ENCODE measurements around the gene TCEANC2.
"Not testable (repeated sequence)": the region's sequence is repeated elsewhere in the genome, so short reads cannot be mapped to it uniquely, and the experiment has no call there.

Gene TCEANC2

DNA sequence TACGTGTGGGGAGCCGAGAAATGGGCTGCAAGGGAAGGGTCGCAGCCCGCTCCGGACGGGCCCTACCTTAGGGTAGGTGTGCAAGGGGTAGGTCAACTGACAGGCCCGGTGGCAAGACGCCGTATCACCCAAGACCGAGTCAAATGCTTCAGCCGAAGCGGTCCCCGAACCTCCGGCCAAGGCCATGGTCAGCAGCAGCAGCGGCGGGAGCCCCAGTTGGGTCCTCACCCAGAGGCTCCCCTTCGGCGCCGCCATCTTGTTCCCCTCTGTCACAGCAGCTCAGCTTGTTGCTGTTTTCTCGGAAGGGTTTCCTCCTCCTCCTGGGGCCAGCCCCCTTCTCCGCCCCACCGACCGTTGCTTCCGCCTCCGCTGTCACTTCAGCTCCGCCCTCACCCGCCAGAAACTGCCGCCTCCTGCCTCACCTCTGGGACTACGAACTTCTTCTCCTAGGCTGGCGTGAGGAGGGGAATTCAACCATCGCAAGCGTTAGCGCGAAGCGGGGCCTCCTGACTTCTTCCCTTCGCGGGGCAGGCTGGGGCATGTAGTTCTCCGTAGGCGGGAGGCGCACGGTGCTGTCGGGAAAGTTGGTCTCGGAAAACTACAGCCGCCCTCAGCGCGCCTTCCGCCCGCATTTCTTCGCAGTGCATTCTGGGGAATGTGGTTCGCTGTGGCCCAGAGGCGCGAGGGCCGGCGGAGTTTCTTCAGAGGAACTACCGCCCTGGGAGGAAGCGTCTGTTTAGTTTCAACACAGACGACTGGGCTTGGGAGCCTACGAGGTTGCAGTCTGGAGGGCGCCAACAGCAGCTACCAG is at the start of gene TCEANC2, which contains the start of gene TMEM59:
TSS of gene TCEANC2 (plus strand) at position 675 of the 811 bp plus-strand sequence. CDS start 815 bp downstream, outside the sequence.
TSS of gene TMEM59 (minus strand) at position 271 of the 811 bp plus-strand sequence. CDS start at position 255, 16 bp downstream.
- peaks cover 19% of the 10 kb centered on the region for H3K4me1 ChIP-seq (ENCODE audit: control insufficient read depth, low read length)
- peak within 1 kb of the TSS; percentile 77 for H3K4me2 ChIP-seq (ENCODE audit: low read length)
- H3K9me3 ChIP-seq (ENCODE audit: control insufficient read depth, insufficient read depth, low read length): no peaks in the 10 kb centered on the region
- H3K79me2 ChIP-seq (ENCODE audit: control insufficient read depth, low read length): peaks cover 61% of the 10 kb centered on the region
- H3K27ac ChIP-seq (ENCODE audit: low read depth, low read length): peak within 1 kb of the TSS; percentile 64
- no peaks in the 10 kb centered on the region for H3K9me2 ChIP-seq (replicated peaks; ENCODE audit: control insufficient read depth, low read length)
- H3K27me3 ChIP-seq (ENCODE audit: control insufficient read depth, low read length): no peaks in the 10 kb centered on the region
- peak within 1 kb of the TSS; percentile 99 for H3K4me3 ChIP-seq (ENCODE audit: low read length)
- no peaks in the 10 kb centered on the region for H4K20me1 ChIP-seq (ENCODE audit: control insufficient read depth, insufficient read depth, low read depth, low read length)
- TF ChIP-seq, protein P1, sequence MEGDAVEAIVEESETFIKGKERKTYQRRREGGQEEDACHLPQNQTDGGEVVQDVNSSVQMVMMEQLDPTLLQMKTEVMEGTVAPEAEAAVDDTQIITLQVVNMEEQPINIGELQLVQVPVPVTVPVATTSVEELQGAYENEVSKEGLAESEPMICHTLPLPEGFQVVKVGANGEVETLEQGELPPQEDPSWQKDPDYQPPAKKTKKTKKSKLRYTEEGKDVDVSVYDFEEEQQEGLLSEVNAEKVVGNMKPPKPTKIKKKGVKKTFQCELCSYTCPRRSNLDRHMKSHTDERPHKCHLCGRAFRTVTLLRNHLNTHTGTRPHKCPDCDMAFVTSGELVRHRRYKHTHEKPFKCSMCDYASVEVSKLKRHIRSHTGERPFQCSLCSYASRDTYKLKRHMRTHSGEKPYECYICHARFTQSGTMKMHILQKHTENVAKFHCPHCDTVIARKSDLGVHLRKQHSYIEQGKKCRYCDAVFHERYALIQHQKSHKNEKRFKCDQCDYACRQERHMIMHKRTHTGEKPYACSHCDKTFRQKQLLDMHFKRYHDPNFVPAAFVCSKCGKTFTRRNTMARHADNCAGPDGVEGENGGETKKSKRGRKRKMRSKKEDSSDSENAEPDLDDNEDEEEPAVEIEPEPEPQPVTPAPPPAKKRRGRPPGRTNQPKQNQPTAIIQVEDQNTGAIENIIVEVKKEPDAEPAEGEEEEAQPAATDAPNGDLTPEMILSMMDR (IDR thresholded peaks at IDR 0.05; ENCODE audit: low read depth, low read length, poor library complexity, severe bottlenecking): no peak
- TF ChIP-seq EZH2phosphoT487 (IDR thresholded peaks at IDR 0.05; ENCODE audit: borderline replicate concordance, low read length): no peak
- peaks cover 10% of the 10 kb centered on the region for H3K36me3 ChIP-seq (ENCODE audit: control insufficient read depth, low read length)
- H3F3A ChIP-seq (ENCODE audit: control insufficient read depth, insufficient read depth): no peaks in the 10 kb centered on the region

DNA sequence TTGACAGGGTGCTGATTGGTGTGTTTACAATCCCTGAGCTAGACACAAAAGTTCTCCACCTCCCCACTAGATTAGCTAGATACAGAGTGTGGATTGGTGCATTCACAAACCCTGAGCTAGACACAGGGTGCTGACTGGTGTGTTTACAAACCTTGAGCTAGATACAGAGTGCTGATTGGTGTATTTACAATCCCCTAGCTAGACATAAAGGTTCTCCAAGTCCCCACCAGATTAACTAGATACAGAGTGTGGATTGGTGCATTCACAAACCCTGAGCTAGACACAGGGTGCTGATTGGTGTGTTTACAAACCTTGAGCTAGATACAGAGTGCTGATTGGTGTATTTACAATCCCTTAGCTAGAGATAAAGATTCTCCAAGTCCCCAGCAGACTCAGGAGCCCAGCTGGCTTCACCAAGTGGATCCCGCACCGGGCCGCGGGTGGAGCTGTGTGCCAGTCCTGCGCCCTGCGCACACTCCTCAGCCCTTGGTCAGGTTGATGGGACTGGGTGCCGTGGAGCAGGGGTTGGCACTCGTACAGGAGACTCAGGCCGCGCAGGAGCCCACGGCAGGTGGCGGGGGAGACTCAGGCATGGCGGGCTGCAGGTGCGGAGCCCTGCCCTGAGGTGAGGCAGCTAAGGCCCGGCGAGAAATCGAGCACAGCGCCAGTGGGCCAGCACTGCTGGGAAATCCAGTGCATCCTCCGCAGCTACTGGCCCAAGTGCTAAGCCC is 49.5 kb upstream of the TCEANC2 start:
- not testable (repeated sequence) for H3K27me3 ChIP-seq (ENCODE audit: control insufficient read depth, low read length); H3K4me2 ChIP-seq (ENCODE audit: low read length); H3K4me1 ChIP-seq (ENCODE audit: control insufficient read depth, low read length); H3K9me2 ChIP-seq (replicated peaks; ENCODE audit: control insufficient read depth, low read length); H4K20me1 ChIP-seq (ENCODE audit: control insufficient read depth, insufficient read depth, low read depth, low read length); H3K9me3 ChIP-seq (ENCODE audit: control insufficient read depth, insufficient read depth, low read length); H3K27ac ChIP-seq (ENCODE audit: low read depth, low read length); H3K4me3 ChIP-seq (ENCODE audit: low read length); H3F3A ChIP-seq (ENCODE audit: control insufficient read depth, insufficient read depth); H3K36me3 ChIP-seq (ENCODE audit: control insufficient read depth, low read length); H3K79me2 ChIP-seq (ENCODE audit: control insufficient read depth, low read length)

DNA sequence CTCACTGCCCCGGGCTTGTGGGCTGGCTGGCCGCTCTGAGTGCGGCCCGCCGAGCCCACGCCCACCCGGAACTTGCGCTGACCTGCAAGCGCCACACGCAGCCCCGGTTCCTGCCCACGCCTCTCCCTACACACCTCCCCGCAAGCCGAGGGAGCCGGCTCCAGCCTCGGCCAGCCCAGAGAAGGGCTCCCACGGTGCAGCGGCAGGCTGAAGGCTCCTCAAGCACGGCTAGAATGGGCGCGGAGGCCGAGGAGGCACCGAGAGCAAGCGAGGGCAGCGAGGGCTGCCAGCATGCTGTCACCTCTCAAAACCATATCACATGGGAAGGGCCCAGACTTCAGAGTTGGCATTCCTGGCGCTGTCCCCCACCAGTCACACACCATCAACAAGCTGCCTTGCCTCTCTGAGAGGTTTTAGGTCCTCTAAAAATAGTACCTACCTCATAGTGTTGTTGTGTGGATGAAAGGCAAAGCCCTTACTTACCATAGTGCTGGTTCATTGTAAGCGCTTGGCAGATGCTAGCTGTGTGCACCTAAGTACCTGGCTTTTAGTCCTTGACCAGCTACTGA is 48.8 kb upstream of the TCEANC2 start:
- no peak overlapping the region for H3K27ac ChIP-seq (ENCODE audit: low read depth, low read length)
- H3F3A ChIP-seq (ENCODE audit: control insufficient read depth, insufficient read depth): no peaks in the 10 kb centered on the region
- no peaks in the 10 kb centered on the region for H4K20me1 ChIP-seq (ENCODE audit: control insufficient read depth, insufficient read depth, low read depth, low read length)
- H3K27me3 ChIP-seq (ENCODE audit: control insufficient read depth, low read length): no peaks in the 10 kb centered on the region
- no peaks in the 10 kb centered on the region for H3K36me3 ChIP-seq (ENCODE audit: control insufficient read depth, low read length)
- H3K9me3 ChIP-seq (ENCODE audit: control insufficient read depth, insufficient read depth, low read length): no peaks in the 10 kb centered on the region
- no peaks in the 10 kb centered on the region for H3K4me1 ChIP-seq (ENCODE audit: control insufficient read depth, low read length)
- no peaks in the 10 kb centered on the region for H3K9me2 ChIP-seq (replicated peaks; ENCODE audit: control insufficient read depth, low read length)
- H3K4me3 ChIP-seq (ENCODE audit: low read length): no peak overlapping the region
- H3K79me2 ChIP-seq (ENCODE audit: control insufficient read depth, low read length): no peaks in the 10 kb centered on the region
- TF ChIP-seq, protein P1 (IDR thresholded peaks at IDR 0.05; ENCODE audit: low read depth, low read length, poor library complexity, severe bottlenecking): no peak
- no peak for TF ChIP-seq EZH2phosphoT487 (IDR thresholded peaks at IDR 0.05; ENCODE audit: borderline replicate concordance, low read length)
- no peak overlapping the region for H3K4me2 ChIP-seq (ENCODE audit: low read length)

All from DOHH2 (cell line).